Skin of body (tissue), 2 donors: ENCODE data around the gene ATP10D. TPM values are rescaled to one million over a fixed set of nuclear protein-coding genes. Genes with fewer than 3 reads are reported as not detected.
"Not testable (repeated sequence)": the region's sequence is repeated elsewhere in the genome, so short reads cannot be mapped to it uniquely, and the experiment has no call there.

Experiments
- DNase-seq: peaks from one replicate; lab custom pipeline; 2025; lab: John Stamatoyannopoulos, UW
- total RNA-seq: library from RNA; depleted of rRNA; stranded (reverse); fragments of >200 nt; gene quantifications from one replicate; pipeline ENCODE4 v1.2.3, GENCODE V29; 2014

The ATP10D gene
- total RNA-seq, 1 donor from 2014 or later: 32.4 TPM

GRCh38 chr4:47486727-47487126, 1.7 kb downstream of the ATP10D start:
- not testable (repeated sequence) for DNase-seq

DNA sequence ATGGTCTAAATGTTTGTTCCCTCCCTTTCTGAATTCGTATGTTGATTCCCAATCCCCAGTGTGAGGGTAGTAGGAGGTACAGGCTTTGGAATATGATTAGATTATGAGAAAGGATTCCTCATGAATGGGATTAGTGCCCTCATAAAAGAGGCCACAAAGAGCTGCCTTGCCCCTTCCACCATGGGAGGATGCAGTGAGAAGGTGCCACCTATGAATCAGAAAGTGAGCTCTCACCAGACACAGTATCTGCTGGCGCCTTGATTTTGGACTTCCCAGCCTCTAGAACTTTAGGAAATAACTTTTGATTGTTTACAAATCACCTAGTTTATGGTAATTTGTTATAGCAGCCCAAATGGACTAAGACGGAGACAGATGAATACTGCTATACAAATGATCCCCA, 3.6 kb downstream of the ATP10D start:
- no peak for DNase-seq

GRCh38 chr4:47490550-47490949, 5.5 kb downstream of the ATP10D start:
- DNase-seq: no peak

DNA sequence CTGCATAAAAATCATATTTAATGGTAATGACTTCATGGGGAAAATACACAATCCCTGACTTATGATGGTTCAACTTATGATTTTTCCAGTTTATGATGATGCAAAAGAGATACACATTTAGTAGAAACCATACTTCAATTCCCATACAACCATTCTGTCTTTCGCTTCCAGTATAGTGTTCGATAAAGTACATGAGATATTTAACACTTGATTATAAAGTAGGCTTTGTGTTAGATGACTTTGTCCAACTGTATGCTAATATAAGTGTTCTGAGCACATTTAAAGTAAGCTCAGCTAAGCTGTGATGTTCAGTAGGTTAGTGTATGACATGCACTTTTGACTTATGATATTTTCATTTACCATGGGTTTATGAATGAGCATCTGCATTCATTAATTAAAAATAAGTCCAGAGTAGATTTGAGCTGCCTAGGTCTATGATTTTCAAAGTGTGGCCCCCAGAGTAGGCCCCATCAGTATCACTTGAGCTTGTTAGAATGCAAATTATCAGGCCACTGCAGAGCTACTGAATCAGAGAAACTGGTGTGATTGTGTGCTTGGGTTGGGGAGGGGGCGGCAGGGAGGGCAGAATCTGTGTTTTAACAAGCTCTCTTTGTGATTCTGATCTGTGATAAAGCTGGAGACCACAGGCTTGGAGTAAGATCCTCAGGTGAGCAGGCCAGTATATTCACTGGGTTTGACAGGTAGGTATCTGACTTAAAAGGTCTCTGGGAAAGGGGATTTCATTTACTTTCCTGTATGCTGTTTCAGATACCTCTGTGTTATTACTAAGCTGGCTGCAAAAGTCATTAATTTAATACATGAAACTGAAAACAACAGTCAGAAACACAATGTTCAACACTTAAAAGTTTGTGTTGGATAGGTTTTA, 8.4 kb downstream of the ATP10D start:
- DNase-seq: no peak

DNA sequence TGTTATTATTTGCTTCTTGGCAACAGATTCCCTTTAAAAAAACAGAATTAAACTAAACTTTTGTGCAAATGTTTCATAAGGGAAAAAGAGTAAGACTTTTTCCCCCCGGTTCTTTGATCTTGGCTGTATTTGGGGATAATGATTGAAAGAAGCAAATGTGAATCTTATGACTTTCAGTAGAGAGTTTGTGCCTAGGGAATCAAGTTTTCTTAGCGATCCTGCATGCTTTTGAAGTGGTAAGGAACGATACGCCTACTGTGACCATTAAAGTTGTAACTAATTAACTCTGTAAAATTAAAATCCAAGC, 9.0 kb downstream of the ATP10D start:
- DNase-seq: no peak

GRCh38 chr4:47498899-47499298, 13.8 kb downstream of the ATP10D start:
- DNase-seq: no peak

DNA sequence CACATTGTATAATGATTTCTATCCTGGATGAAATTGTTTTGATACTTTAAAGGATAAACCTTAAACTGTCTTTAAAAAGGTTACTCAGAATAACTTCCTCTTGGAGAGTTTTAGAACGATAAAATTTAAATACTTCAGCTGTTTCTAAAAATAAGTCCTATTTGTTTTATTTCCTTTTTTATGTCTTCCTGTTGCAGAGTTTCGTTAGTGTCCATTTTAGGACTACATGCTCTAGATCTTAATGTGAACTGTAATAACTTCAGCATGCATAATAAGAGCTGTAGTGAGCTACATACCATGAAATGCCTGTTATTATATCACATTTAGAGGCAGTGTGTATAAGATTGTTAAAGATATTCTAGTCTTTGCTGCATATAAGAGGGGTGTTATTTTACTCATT, 14.6 kb downstream of the ATP10D start:
- no peak for DNase-seq

DNA sequence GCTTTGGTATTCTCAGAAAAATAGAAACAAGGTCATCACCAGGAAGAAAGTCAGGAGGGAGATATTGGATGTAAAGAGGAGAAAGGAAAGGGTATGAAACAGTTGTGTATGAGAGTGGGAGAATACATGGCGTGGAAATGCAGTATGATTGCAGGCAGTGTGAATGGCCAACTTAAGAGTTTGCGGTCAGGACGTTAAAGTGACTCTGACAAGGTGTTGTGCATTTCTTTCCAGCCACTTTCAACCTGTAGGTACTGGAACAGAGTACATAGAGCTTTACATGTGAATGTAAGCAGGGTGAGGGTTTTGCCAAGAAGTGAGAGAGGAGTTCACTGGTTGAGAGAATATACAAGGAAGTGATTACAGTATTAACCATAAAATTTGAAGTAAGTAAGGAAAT, 15.7 kb downstream of the ATP10D start:
- DNase-seq: no peak

- no peak for DNase-seq
Observed at GRCh38 chr4:47505147-47505546, 20.1 kb downstream of the ATP10D start.

DNA sequence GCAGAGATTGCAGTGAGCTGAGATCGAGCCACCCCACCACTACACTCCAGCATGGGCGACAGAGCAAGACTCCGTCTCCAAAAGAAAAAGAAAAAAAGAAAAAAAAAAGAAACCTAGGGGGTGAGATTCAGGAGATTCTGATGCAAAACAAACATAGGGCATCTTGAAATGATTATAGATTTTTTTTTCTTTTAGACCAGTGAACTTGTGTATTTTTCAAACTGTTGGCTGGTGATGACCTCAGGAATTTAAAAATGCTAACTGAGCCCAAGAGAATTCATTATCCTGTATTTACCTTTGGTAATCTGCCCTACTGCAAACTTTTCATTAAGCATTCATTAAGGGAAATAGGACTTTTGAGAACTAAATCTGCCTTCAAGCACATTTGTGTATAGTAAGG, 20.6 kb downstream of the ATP10D start:
- DNase-seq: no peak

DNA sequence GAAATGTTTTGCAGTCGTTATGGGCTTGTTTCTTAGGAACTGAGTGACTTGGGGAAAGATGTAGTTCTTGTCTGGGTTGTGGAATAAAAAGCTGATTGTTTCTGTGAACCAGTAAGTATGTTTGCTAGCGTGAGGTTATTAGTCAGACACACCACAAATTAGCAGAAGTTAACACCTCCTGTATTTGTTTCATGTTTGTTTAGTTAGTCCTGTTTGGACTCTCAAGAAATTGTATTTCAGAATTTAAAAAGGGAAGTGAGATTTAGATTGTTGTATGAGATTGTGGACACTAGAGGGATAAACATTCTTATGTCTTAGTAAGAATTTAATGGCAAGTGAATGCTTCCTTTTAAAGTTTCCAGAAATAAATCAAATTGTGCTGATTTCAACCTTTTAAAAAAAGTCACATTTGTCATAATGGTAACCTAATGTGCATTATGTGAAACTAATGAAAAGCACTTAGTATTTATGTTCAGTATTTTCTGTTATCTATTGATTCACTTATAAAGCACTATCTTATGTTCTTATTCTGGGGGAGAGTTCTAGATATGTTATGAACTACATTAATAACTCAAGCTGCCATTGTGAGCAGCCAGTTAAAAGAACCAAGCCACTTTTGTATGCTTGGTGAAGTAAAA, 25.6 kb downstream of the ATP10D start:
- DNase-seq: no peak

- no peak for DNase-seq
Observed at GRCh38 chr4:47513461-47513860, 28.4 kb downstream of the ATP10D start.

GRCh38 chr4:47519239-47519883, 34.3 kb downstream of the ATP10D start:
- no peak for DNase-seq

GRCh38 chr4:47525154-47525819, 40.2 kb downstream of the ATP10D start:
- DNase-seq: no peak

- no peak for DNase-seq
Observed at GRCh38 chr4:47526281-47526680, 41.2 kb downstream of the ATP10D start.

- DNase-seq: not testable (repeated sequence)
Observed at GRCh38 chr4:47528646-47529045, 43.6 kb downstream of the ATP10D start.

DNA sequence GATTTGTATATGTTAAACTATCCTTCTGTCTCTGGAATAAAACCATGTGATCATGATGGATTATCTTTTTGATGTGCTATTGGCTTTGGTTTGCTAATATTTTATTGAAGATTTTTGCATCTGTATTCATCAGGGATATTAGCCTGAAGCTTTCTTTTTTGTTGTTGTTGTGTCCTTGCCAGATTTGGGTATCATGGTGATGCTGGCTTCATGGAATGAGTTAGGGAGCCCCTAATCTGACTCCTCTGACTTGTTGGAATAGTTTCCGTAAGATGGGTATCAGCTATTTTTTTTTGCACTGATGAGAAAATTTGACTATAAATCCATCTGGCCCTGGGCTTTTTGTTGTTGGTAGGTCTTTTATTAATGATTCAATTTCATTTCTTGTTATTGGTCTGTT, 45.7 kb downstream of the ATP10D start:
- DNase-seq: no peak

DNA sequence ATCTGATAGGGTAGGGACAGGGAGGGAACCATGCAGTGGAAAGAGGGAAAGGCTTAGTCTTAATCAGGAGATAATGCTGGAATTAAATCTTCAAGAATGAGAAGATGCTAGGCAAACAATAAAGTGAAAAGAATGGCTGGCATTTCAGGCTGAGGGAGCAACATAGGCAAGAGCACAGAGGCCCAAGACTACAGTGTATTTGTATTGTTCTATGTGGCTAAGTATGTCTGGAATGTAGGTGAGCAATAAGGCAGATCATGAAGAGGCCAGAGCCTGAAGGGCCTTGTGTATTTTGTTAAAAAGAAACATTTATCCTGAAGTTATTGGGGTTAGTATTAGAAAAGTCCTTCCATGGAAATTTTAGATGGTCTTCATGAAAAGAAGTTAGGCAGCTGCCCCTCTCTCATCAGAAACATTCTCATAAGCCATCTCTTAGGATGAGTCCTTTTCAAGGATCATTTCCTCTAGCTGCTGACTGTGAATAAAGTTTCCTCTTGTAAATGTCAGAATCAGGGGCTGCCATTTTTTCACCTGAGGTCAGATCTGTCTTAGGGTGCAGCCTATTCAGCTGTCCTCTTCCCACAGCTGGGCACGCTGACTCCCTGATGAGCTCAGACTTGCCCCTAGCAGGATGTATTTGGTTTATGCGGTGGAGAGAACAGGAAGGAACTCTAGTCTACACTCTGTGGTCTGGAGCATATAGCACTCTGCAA, 46.3 kb downstream of the ATP10D start:
- DNase-seq: no peak

DNA sequence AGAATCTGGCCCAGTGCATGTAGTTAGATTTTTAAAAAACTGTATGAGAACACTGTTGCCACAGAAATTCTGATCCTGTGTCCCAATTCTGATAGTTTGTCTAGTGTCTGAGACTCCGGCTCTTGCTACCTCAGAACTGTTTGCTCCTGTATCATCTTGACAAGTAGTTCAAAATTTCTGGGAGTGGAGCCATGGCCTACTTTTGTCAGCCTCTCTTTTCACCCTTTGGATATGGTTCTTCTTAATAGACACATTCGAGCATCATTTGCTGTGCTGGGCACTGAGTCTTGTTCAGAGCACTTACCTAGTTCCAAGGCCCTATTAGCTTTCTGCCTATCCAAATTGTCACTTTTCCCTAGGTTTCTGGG, 46.9 kb downstream of the ATP10D start:
- no peak for DNase-seq

GRCh38 chr4:47532658-47533057, 47.6 kb downstream of the ATP10D start:
- no peak for DNase-seq

- no peak for DNase-seq
Observed at GRCh38 chr4:47533689-47534347, 48.7 kb downstream of the ATP10D start.
